PFSK-1 (cell line): Measurements from ENCODE around the gene PPA2.

Experiments used
- POLR2AphosphoS5 ChIP-seq: IDR thresholded peaks from 2 replicates; pipeline ENCODE4 v1.6.1; 2012; ENCODE audit warnings: low read depth, mild to moderate bottlenecking, control low read depth, low read length, moderate library complexity
- REST ChIP-seq, 2 experiments: IDR thresholded peaks; 2 replicates each; pipeline versions ENCODE4 v1.6.1 to v1.8.0; 2011 to 2012; ENCODE audit warnings: low read depth in 2 of 2, low read length in 2 of 2, control low read depth in 1 of 2, inconsistent platforms in 1 of 2, mild to moderate bottlenecking in 1 of 2, moderate library complexity in 1 of 2; ENCODE audit not compliant: insufficient read depth in 1 of 2

- no peak for TF ChIP-seq POLR2AphosphoS5
- TF ChIP-seq REST (IDR thresholded peaks at IDR 0.05; ENCODE audit: insufficient read depth in 1 of 2, low read depth in 2 of 2, low read length in 2 of 2), result no peak
Observed at GRCh38 chr4:105436414-105436813, 37.4 kb downstream of the PPA2 start.
